H9 (cell line): ENCODE data around the gene WDR48. TPM values are rescaled to one million over a fixed set of nuclear protein-coding genes. Genes with fewer than 3 reads are reported as not detected.

Experiments
- DNase-seq: peaks from one replicate; pipeline ENCODE4 v3.0.0-alpha.2; 2017
- H2AFZ ChIP-seq: one replicate; pipeline ENCODE4 v1.6.1; 2013; ENCODE audit warnings: mild to moderate bottlenecking, low read length, control low read depth, moderate library complexity
- H2AK5ac ChIP-seq: 2 replicates; pipeline ENCODE4 v1.6.1; 2013; ENCODE audit warnings: low read length, control low read depth, mixed read lengths; ENCODE audit not compliant: insufficient read length
- H2BK120ac ChIP-seq: one replicate; pipeline ENCODE4 v1.6.1; 2013; ENCODE audit warnings: low read depth, mild to moderate bottlenecking, low read length, control low read depth, inconsistent platforms; ENCODE audit not compliant: poor library complexity, severe bottlenecking
- H2BK12ac ChIP-seq: 2 replicates; pipeline ENCODE4 v1.6.1; 2013; ENCODE audit warnings: low read length, control low read depth, mixed read lengths, low read depth; ENCODE audit not compliant: insufficient read length
- H2BK15ac ChIP-seq: 2 replicates; pipeline ENCODE4 v1.6.1; 2013; ENCODE audit warnings: low read depth, low read length, control low read depth
- H2BK20ac ChIP-seq: one replicate; pipeline ENCODE4 v1.6.1; 2013; ENCODE audit warnings: low read depth, mild to moderate bottlenecking, low read length, control low read depth, inconsistent platforms; ENCODE audit not compliant: poor library complexity, severe bottlenecking
- H2BK5ac ChIP-seq: 2 replicates; pipeline ENCODE4 v1.6.1; 2013; ENCODE audit warnings: low read length, control low read depth, mixed read lengths; ENCODE audit not compliant: insufficient read length
- H3K14ac ChIP-seq: 2 replicates; pipeline ENCODE4 v1.6.1; 2013; ENCODE audit warnings: low read length, control low read depth; ENCODE audit not compliant: insufficient read depth
- H3K18ac ChIP-seq: 2 replicates; pipeline ENCODE4 v1.6.1; 2013; ENCODE audit warnings: low read depth, mild to moderate bottlenecking, mixed read lengths, low read length, control low read depth; ENCODE audit not compliant: insufficient read length
- H3K23ac ChIP-seq: 2 replicates; pipeline ENCODE4 v1.6.1; 2013; ENCODE audit warnings: low read length, control low read depth, mixed read lengths, low read depth; ENCODE audit not compliant: insufficient read length
- H3K23me2 ChIP-seq: 2 replicates; pipeline ENCODE4 v1.6.1; 2013; ENCODE audit warnings: low read depth, mild to moderate bottlenecking, mixed read lengths, low read length, control low read depth; ENCODE audit not compliant: insufficient read length, poor library complexity, severe bottlenecking
- H3K27ac ChIP-seq: 2 replicates; pipeline ENCODE4 v1.5.1; 2013; ENCODE audit warnings: low read length, control low read depth, mixed read lengths, low read depth; ENCODE audit not compliant: insufficient read length
- H3K27me3 ChIP-seq: 2 replicates; pipeline ENCODE4 v1.6.1; 2013; ENCODE audit warnings: low read length, control low read depth, inconsistent platforms; ENCODE audit not compliant: insufficient read depth
- H3K4ac ChIP-seq: 2 replicates; pipeline ENCODE4 v1.6.1; 2013; ENCODE audit warnings: low read depth, mild to moderate bottlenecking, control low read depth, inconsistent platforms, low read length, moderate library complexity
- H3K4me1 ChIP-seq: 2 replicates; pipeline ENCODE4 v1.6.1; 2013; ENCODE audit warnings: low read length, control low read depth, inconsistent platforms; ENCODE audit not compliant: insufficient read depth
- H3K4me2 ChIP-seq: 2 replicates; pipeline ENCODE4 v1.6.1; 2013; ENCODE audit warnings: low read length, control low read depth, mixed read lengths; ENCODE audit not compliant: insufficient read length, insufficient read depth
- H3K56ac ChIP-seq: 2 replicates; pipeline ENCODE4 v1.6.1; 2013; ENCODE audit warnings: low read depth, mild to moderate bottlenecking, mixed read lengths, low read length, control low read depth; ENCODE audit not compliant: insufficient read length
- H3K79me1 ChIP-seq: 2 replicates; pipeline ENCODE4 v1.6.1; 2013; ENCODE audit warnings: low read depth, mild to moderate bottlenecking, moderate library complexity, low read length, control low read depth, inconsistent platforms; ENCODE audit not compliant: insufficient read depth, poor library complexity, severe bottlenecking
- H3K79me2 ChIP-seq: 2 replicates; pipeline ENCODE4 v1.6.1; 2013; ENCODE audit warnings: low read length, control low read depth, inconsistent platforms; ENCODE audit not compliant: insufficient read depth
- H3K9ac ChIP-seq: 2 replicates; pipeline ENCODE4 v1.6.1; 2013; ENCODE audit warnings: low read length, control low read depth, mixed read lengths; ENCODE audit not compliant: insufficient read length; ENCODE audit errors: extremely low read depth
- H3K9me3 ChIP-seq: one replicate; pipeline ENCODE4 v1.6.1; 2013; ENCODE audit warnings: low read depth, low read length, inconsistent platforms; ENCODE audit not compliant: control insufficient read depth
- H3T11ph ChIP-seq: one replicate; pipeline ENCODE4 v1.6.1; 2013; ENCODE audit warnings: mild to moderate bottlenecking, low read length, control low read depth, inconsistent platforms
- H4K20me1 ChIP-seq: one replicate; pipeline ENCODE4 v1.6.1; 2013; ENCODE audit not compliant: control insufficient read depth, insufficient read length, insufficient read depth
- H4K5ac ChIP-seq: 2 replicates; pipeline ENCODE4 v1.6.1; 2013; ENCODE audit warnings: low read depth, mild to moderate bottlenecking, mixed read lengths, low read length, control low read depth; ENCODE audit not compliant: insufficient read length
- H4K8ac ChIP-seq: replicated peaks from 2 replicates; pipeline ENCODE4 v1.6.1; 2013; ENCODE audit warnings: low read length, control low read depth, mixed read lengths, low read depth; ENCODE audit not compliant: insufficient read length
- H4K91ac ChIP-seq: 2 replicates; pipeline ENCODE4 v1.6.1; 2013; ENCODE audit warnings: low read depth, mild to moderate bottlenecking, moderate library complexity, mixed read lengths, low read length, control low read depth; ENCODE audit not compliant: insufficient read length
- H3K27ac Mint-ChIP-seq, 3 experiments: 2 replicates in 2 of 3; 3 replicates in 1 of 3; pipeline ENCODE4 v1.8.0; 2020 to 2021; ENCODE audit warnings: mixed read lengths in 3 of 3, mild to moderate bottlenecking in 1 of 3, moderate library complexity in 1 of 3
- H3K27me3 Mint-ChIP-seq: 2 replicates; pipeline ENCODE4 v1.8.0; 2021; ENCODE audit warnings: low read depth, mild to moderate bottlenecking, moderate library complexity, mixed read lengths
- H3K36me3 Mint-ChIP-seq, 3 experiments: 2 replicates in 2 of 3; 3 replicates in 1 of 3; pipeline ENCODE4 v1.8.0; 2020 to 2021; ENCODE audit warnings: low read depth in 3 of 3, mixed read lengths in 3 of 3; ENCODE audit not compliant: insufficient read depth in 1 of 3
- H3K4me1 Mint-ChIP-seq, 2 experiments: 2 replicates each; pipeline ENCODE4 v1.8.0; 2020; ENCODE audit warnings: mixed read lengths in 2 of 2
- H3K4me3 Mint-ChIP-seq, 2 experiments: 2 replicates in 1 of 2; 3 replicates in 1 of 2; pipeline ENCODE4 v1.8.0; 2020 to 2021; ENCODE audit warnings: mild to moderate bottlenecking in 2 of 2, mixed read lengths in 2 of 2, moderate library complexity in 1 of 2
- H3K9me3 Mint-ChIP-seq, 2 experiments: 2 replicates in 1 of 2; 3 replicates in 1 of 2; pipeline ENCODE4 v1.8.0; 2020; ENCODE audit warnings: mild to moderate bottlenecking in 2 of 2, mixed read lengths in 2 of 2, moderate library complexity in 1 of 2
- WGBS: extraction: QIAGEN DNeasy Blood & Tissue Kit; methylation state at CpG from one replicate; pipeline ENCODE4 v1.1.7; 2013; ENCODE audit warnings: missing lambda C conversion rate, low lambda C conversion rate, mixed read lengths; ENCODE audit not compliant: insufficient read length; ENCODE audit errors: extremely low coverage; 5-methylcytosine and 5-hydroxymethylcytosine counted together
- total RNA-seq: library from RNA; stranded (reverse); gene quantifications from 2 replicates; pipeline ENCODE4 v1.2.1, GENCODE V29; 2021
- TF ChIP-seq, protein P1 (sequence below): fragments of 200-600 bp; sonication (generic); conservative IDR thresholded peaks from 3 replicates; pipeline ENCODE4 v1.8.0; 2021; ENCODE audit warnings: antibody characterized with exemption, mild to moderate bottlenecking

The WDR48 gene
- total RNA-seq, 1 experiment from 2014 or later: 52.7 TPM

DNA sequence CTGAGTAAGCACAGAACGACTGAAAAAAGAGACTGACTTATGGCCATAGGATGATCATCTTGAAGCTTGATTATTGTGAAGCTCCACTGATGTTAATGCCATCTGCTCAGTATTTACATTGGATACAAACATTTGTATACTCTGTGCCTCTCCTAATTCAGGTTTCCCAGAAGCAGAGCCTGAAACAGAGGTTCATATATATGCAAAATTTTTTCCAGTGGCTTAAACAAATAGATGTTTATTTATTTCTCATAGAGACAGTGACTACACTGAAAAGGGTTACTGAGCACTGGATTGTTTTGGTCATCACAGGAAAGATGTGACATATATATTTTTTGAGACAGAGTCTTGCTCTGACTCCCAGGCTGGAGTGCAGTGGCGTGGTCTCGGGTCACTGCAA is 36.4 kb upstream of the WDR48 start:
- H3K36me3 Mint-ChIP-seq: no peaks in the 10 kb centered on the region
- Histone ChIP-seq H3K14ac (no peak overlapping the region), H3K18ac (no peak overlapping the region), H4K91ac (no peak overlapping the region), H3K23me2 (no peaks in the 10 kb centered on the region), H3T11ph (no peak overlapping the region), H3K4me2 (no peak overlapping the region), H3K9me3 (no peaks in the 10 kb centered on the region), H3K56ac (no peak overlapping the region), H3K27me3 (no peaks in the 10 kb centered on the region), H2BK20ac (no peak overlapping the region), H3K27ac (no peak overlapping the region), H4K20me1 (no peaks in the 10 kb centered on the region), H2BK120ac (no peak overlapping the region), H3K79me2 (no peaks in the 10 kb centered on the region), H2BK15ac (no peak overlapping the region), H3K9ac (no peak overlapping the region), H2BK5ac (no peak overlapping the region), H3K23ac (no peak overlapping the region), H3K4me1 (no peaks in the 10 kb centered on the region), H4K8ac (no peak overlapping the region), H2AFZ (no peak overlapping the region), H2AK5ac (no peak overlapping the region), H4K5ac (no peak overlapping the region), H3K4ac (no peak overlapping the region), H2BK12ac (no peak overlapping the region), H3K79me1 (no peaks in the 10 kb centered on the region)
- H3K9me3 Mint-ChIP-seq: no peaks in the 10 kb centered on the region
- no peak overlapping the region for H3K4me3 Mint-ChIP-seq
- H3K27me3 Mint-ChIP-seq: peaks cover 3% of the 10 kb centered on the region
- TF ChIP-seq, protein P1, sequence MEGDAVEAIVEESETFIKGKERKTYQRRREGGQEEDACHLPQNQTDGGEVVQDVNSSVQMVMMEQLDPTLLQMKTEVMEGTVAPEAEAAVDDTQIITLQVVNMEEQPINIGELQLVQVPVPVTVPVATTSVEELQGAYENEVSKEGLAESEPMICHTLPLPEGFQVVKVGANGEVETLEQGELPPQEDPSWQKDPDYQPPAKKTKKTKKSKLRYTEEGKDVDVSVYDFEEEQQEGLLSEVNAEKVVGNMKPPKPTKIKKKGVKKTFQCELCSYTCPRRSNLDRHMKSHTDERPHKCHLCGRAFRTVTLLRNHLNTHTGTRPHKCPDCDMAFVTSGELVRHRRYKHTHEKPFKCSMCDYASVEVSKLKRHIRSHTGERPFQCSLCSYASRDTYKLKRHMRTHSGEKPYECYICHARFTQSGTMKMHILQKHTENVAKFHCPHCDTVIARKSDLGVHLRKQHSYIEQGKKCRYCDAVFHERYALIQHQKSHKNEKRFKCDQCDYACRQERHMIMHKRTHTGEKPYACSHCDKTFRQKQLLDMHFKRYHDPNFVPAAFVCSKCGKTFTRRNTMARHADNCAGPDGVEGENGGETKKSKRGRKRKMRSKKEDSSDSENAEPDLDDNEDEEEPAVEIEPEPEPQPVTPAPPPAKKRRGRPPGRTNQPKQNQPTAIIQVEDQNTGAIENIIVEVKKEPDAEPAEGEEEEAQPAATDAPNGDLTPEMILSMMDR: no peak
- no peak for DNase-seq
- H3K27ac Mint-ChIP-seq: no peak overlapping the region
- peaks cover 9 to 10% of the 10 kb centered on the region in 2 experiments for H3K4me1 Mint-ChIP-seq
- no CpG with 5 or more reads among the region's 3 CpGs for WGBS
